MM.1S (cell line): ENCODE measurements around the gene ZW10.

Experiments used
- DNase-seq: peaks from one replicate; pipeline ENCODE4 v3.0.0-alpha.2; 2015
- H2AFZ ChIP-seq: fragments of 300-600 bp; sonication (generic); 2 replicates; pipeline ENCODE4 v1.6.0; 2016; ENCODE audit warnings: antibody characterized with exemption, low read length
- H3F3A ChIP-seq: fragments of 300-600 bp; sonication (generic); 2 replicates; pipeline ENCODE4 v1.6.1; 2016; ENCODE audit warnings: mild to moderate bottlenecking, antibody characterized with exemption, low read length, moderate library complexity, mixed read lengths; ENCODE audit not compliant: insufficient read depth
- H3K27ac ChIP-seq: fragments of 300-600 bp; sonication (generic); 2 replicates; pipeline ENCODE4 v1.5.1; 2016; ENCODE audit warnings: mild to moderate bottlenecking, low read length
- H3K27me3 ChIP-seq: fragments of 300-600 bp; sonication (generic); replicated peaks from 2 replicates; pipeline ENCODE4 v1.6.0; 2016; ENCODE audit warnings: low read length; ENCODE audit not compliant: insufficient read depth
- H3K36me3 ChIP-seq: fragments of 300-600 bp; sonication (generic); replicated peaks from 2 replicates; pipeline ENCODE4 v1.6.1; 2016; ENCODE audit warnings: mild to moderate bottlenecking, low read length, mixed read lengths; ENCODE audit not compliant: insufficient read depth
- H3K4me1 ChIP-seq: fragments of 300-600 bp; sonication (generic); 2 replicates; pipeline ENCODE4 v1.6.1; 2016; ENCODE audit warnings: low read length, mixed read lengths
- H3K4me2 ChIP-seq: fragments of 300-600 bp; sonication (generic); 2 replicates; pipeline ENCODE4 v1.6.0; 2016; ENCODE audit warnings: low read depth, low read length
- H3K4me3 ChIP-seq: fragments of 300-600 bp; sonication (generic); 2 replicates; pipeline ENCODE4 v1.5.1; 2016; ENCODE audit warnings: low read length, mixed read lengths
- H3K79me2 ChIP-seq: fragments of 300-600 bp; sonication (generic); 2 replicates; pipeline ENCODE4 v1.6.1; 2016; ENCODE audit warnings: mixed run types, low read length, mixed read lengths
- H3K9ac ChIP-seq: fragments of 300-600 bp; sonication (generic); 2 replicates; pipeline ENCODE4 v1.6.1; 2016; ENCODE audit warnings: low read length, mixed read lengths
- H3K9me2 ChIP-seq: fragments of 300-600 bp; sonication (generic); replicated peaks from 2 replicates; pipeline ENCODE4 v1.6.1; 2016; ENCODE audit warnings: mild to moderate bottlenecking, low read length, mixed read lengths; ENCODE audit not compliant: insufficient read depth
- H3K9me3 ChIP-seq: fragments of 300-600 bp; sonication (generic); replicated peaks from 2 replicates; pipeline ENCODE4 v1.6.1; 2016; ENCODE audit warnings: mild to moderate bottlenecking, low read length, mixed read lengths; ENCODE audit not compliant: insufficient read depth
- H4K20me1 ChIP-seq: fragments of 300-600 bp; sonication (generic); 2 replicates; pipeline ENCODE4 v1.6.1; 2016; ENCODE audit warnings: mild to moderate bottlenecking, low read length, moderate library complexity, mixed read lengths; ENCODE audit not compliant: insufficient read depth
- CTCF ChIP-seq: fragments of 300-600 bp; sonication (generic); IDR thresholded peaks from 2 replicates; pipeline ENCODE4 v1.5.1; 2016; ENCODE audit warnings: antibody characterized with exemption, low read length, mixed read lengths
- EZH2 ChIP-seq: fragments of 300-600 bp; sonication (generic); optimal IDR thresholded peaks from 2 replicates; pipeline ENCODE3; 2017; ENCODE audit warnings: low read depth, mild to moderate bottlenecking, antibody characterized with exemption, low read length, mixed read lengths
- EZH2phosphoT487 ChIP-seq: fragments of 300-600 bp; sonication (generic); IDR thresholded peaks from 2 replicates; pipeline ENCODE4 v1.6.1; 2018; ENCODE audit warnings: antibody characterized with exemption, low read length

ZW10 gene

GRCh38 chr11:113729456-113729855 lies 44.0 kb downstream of the ZW10 start:
- Histone ChIP-seq H3K79me2 (no peaks in the 10 kb centered on the region), H3K4me2 (no peak overlapping the region), H3K9me2 (no peaks in the 10 kb centered on the region), H3K4me1 (no peaks in the 10 kb centered on the region), H3F3A (no peaks in the 10 kb centered on the region), H2AFZ (no peak overlapping the region), H3K36me3 (no peaks in the 10 kb centered on the region; the same call in 1 of the 2 replicates), H3K27me3 (no peaks in the 10 kb centered on the region), H3K4me3 (no peak overlapping the region), H3K9ac (no peak overlapping the region), H3K9me3 (no peaks in the 10 kb centered on the region), H4K20me1 (no peaks in the 10 kb centered on the region), H3K27ac (no peak overlapping the region)
- no peak for DNase-seq
- no peak for TF ChIP-seq EZH2phosphoT487
- no peak for TF ChIP-seq EZH2
- TF ChIP-seq CTCF = no peak

- Histone ChIP-seq H3K9me3 (no peaks in the 10 kb centered on the region), H3K9me2 (no peaks in the 10 kb centered on the region), H3K79me2 (no peaks in the 10 kb centered on the region), H3F3A (no peaks in the 10 kb centered on the region), H4K20me1 (no peaks in the 10 kb centered on the region), H3K4me3 (no peak overlapping the region), H3K27me3 (no peaks in the 10 kb centered on the region), H3K27ac (no peak overlapping the region), H2AFZ (no peak overlapping the region), H3K4me2 (no peak overlapping the region), H3K36me3 (no peaks in the 10 kb centered on the region; the same call in 1 of the 2 replicates), H3K9ac (no peak overlapping the region), H3K4me1 (no peaks in the 10 kb centered on the region)
- TF ChIP-seq EZH2 = no peak
- no peak for DNase-seq
Measured at GRCh38 chr11:113728814-113729213, 44.7 kb downstream of the ZW10 start.

GRCh38 chr11:113725913-113726312 lies 47.6 kb downstream of the ZW10 start:
- no peaks in the 10 kb centered on the region for H3F3A ChIP-seq
- no peak overlapping the region for H2AFZ ChIP-seq
- no peaks in the 10 kb centered on the region for H3K79me2 ChIP-seq
- H3K27ac ChIP-seq = no peak overlapping the region
- no peaks in the 10 kb centered on the region for H4K20me1 ChIP-seq
- no peaks in the 10 kb centered on the region for H3K36me3 ChIP-seq
- TF ChIP-seq EZH2 (no peak), CTCF (no peak), EZH2phosphoT487 (no peak)
- H3K9me3 ChIP-seq = no peaks in the 10 kb centered on the region
- no peaks in the 10 kb centered on the region for H3K9me2 ChIP-seq
- H3K4me2 ChIP-seq = no peak overlapping the region
- no peaks in the 10 kb centered on the region for H3K4me1 ChIP-seq
- H3K4me3 ChIP-seq = no peak overlapping the region
- no peaks in the 10 kb centered on the region for H3K27me3 ChIP-seq
- no peak for DNase-seq
- H3K9ac ChIP-seq = no peak overlapping the region

GRCh38 chr11:113725407-113725806 lies 48.1 kb downstream of the ZW10 start:
- H3K9me2 ChIP-seq = no peaks in the 10 kb centered on the region
- H3K4me1 ChIP-seq = no peaks in the 10 kb centered on the region
- no peaks in the 10 kb centered on the region for H3K27me3 ChIP-seq
- no peak overlapping the region for H3K9ac ChIP-seq
- no peak overlapping the region for H3K4me3 ChIP-seq
- H3F3A ChIP-seq = no peaks in the 10 kb centered on the region
- no peak overlapping the region for H3K27ac ChIP-seq
- TF ChIP-seq EZH2 = no peak
- no peak for TF ChIP-seq EZH2phosphoT487
- TF ChIP-seq CTCF = no peak
- H3K79me2 ChIP-seq = no peaks in the 10 kb centered on the region
- H4K20me1 ChIP-seq = no peaks in the 10 kb centered on the region
- H3K36me3 ChIP-seq = no peaks in the 10 kb centered on the region
- H3K9me3 ChIP-seq = no peaks in the 10 kb centered on the region
- H2AFZ ChIP-seq = no peak overlapping the region
- no peak overlapping the region for H3K4me2 ChIP-seq
- no peak for DNase-seq
